HL-60 (cell line): Measurements from ENCODE around the gene NKX2-1.

Experiments
- DNase-seq, 2 experiments: peaks; one replicate each; pipeline ENCODE4 v3.0.0-alpha.2; 2010 to 2020; ENCODE audit warnings: low read depth in 1 of 2, low spot score in 1 of 2
- H3K27ac ChIP-seq: fragments of 250-450 bp; sonication (Bioruptor Pico); replicated peaks from 2 replicates; pipeline ENCODE4 v1.5.1; 2020; ENCODE audit warnings: mild to moderate bottlenecking, moderate library complexity
- H3K27me3 ChIP-seq: fragments of 250-450 bp; sonication (Bioruptor Pico); 2 replicates; pipeline ENCODE4 v1.5.1; 2021; ENCODE audit warnings: mild to moderate bottlenecking, moderate library complexity; ENCODE audit not compliant: insufficient read depth, poor library complexity, severe bottlenecking
- H3K4me3 ChIP-seq: replicated peaks from 2 replicates; pipeline ENCODE4 v1.5.1; 2011; ENCODE audit warnings: mild to moderate bottlenecking, control low read depth, low read length; ENCODE audit not compliant: insufficient read depth
- CTCF ChIP-seq: IDR thresholded peaks from one replicate; pipeline ENCODE4 v1.5.1; 2011; ENCODE audit warnings: low read length, control low read depth, inconsistent platforms; ENCODE audit not compliant: insufficient read depth
- GABPA ChIP-seq: IDR thresholded peaks from 2 replicates; pipeline ENCODE4 v1.6.1; 2012; ENCODE audit warnings: low read depth
- POLR2AphosphoS5 ChIP-seq: IDR thresholded peaks from 2 replicates; pipeline ENCODE4 v1.6.1; 2012; ENCODE audit warnings: low read depth
- REST ChIP-seq: IDR thresholded peaks from 2 replicates; pipeline ENCODE4 v1.6.1; 2012; ENCODE audit warnings: low read depth; ENCODE audit not compliant: insufficient replicate concordance
- SPI1 ChIP-seq: IDR thresholded peaks from 2 replicates; pipeline ENCODE4 v1.6.1; 2012; ENCODE audit warnings: low read depth, mild to moderate bottlenecking, borderline replicate concordance

Gene NKX2-1

GRCh38 chr14:36507847-36508417 lies 12.1 kb downstream of the NKX2-1 start:
- Histone ChIP-seq H3K27ac (no peak overlapping the region), H3K27me3 (peaks cover 76% of the 10 kb centered on the region), H3K4me3 (no peak overlapping the region)
- no peak for TF ChIP-seq CTCF
- no peak for TF ChIP-seq SPI1
- TF ChIP-seq REST, result no peak
- no peak for TF ChIP-seq POLR2AphosphoS5
- no peak for TF ChIP-seq GABPA
- DNase-seq, result no peak

GRCh38 chr14:36506732-36507614 lies 13.1 kb downstream of the NKX2-1 start:
- H3K4me3 ChIP-seq, result no peak overlapping the region
- no peak for TF ChIP-seq POLR2AphosphoS5
- no peak for TF ChIP-seq REST
- no peak for TF ChIP-seq CTCF
- TF ChIP-seq GABPA, result no peak
- no peak for TF ChIP-seq SPI1
- DNase-seq, result no peak

GRCh38 chr14:36505892-36506731 lies 13.9 kb downstream of the NKX2-1 start:
- no peak for DNase-seq
- Histone ChIP-seq H3K27ac (no peak overlapping the region), H3K27me3 (peaks cover 80% of the 10 kb centered on the region), H3K4me3 (no peak overlapping the region)
- no peak for TF ChIP-seq POLR2AphosphoS5
- TF ChIP-seq REST, result no peak
- TF ChIP-seq GABPA, result no peak
- TF ChIP-seq SPI1, result no peak
- TF ChIP-seq CTCF, result no peak

More at GRCh38 chr14:36506732-36507614, 13.1 kb downstream of the NKX2-1 start:
- Histone ChIP-seq H3K27me3 (peaks cover 76% of the 10 kb centered on the region), H3K27ac (no peak overlapping the region)
